GM06990 (cell line): ENCODE results near the gene NTM.

Experiments
- DNase-seq: peaks from one replicate; pipeline ENCODE4 v3.0.0-alpha.2; 2011; ENCODE audit not compliant: insufficient read length; ENCODE audit errors: extremely low read depth
- H3K27me3 ChIP-seq: replicated peaks from 2 replicates; pipeline ENCODE4 v1.6.0; 2011; ENCODE audit warnings: low read length; ENCODE audit not compliant: control insufficient read depth, insufficient read depth
- H3K36me3 ChIP-seq: 2 replicates; pipeline ENCODE4 v1.5.1; 2011; ENCODE audit warnings: low read length; ENCODE audit not compliant: control insufficient read depth, insufficient read depth
- H3K4me3 ChIP-seq: replicated peaks from 2 replicates; pipeline ENCODE4 v1.5.1; 2011; ENCODE audit warnings: low read depth, mild to moderate bottlenecking, control low read depth, low read length
- TF ChIP-seq, protein P1 (sequence below): IDR thresholded peaks from 2 replicates; pipeline ENCODE4 v1.5.1; 2011; ENCODE audit warnings: low read length, control low read depth, mild to moderate bottlenecking, inconsistent platforms; ENCODE audit not compliant: insufficient read depth, poor library complexity, severe bottlenecking

NTM gene

GRCh38 chr11:131977854-131978253 lies 607.4 kb downstream of the NTM start:
- H3K27me3 ChIP-seq, result peaks cover 1% of the 10 kb centered on the region
- DNase-seq, result no peak
- no peak overlapping the region for H3K4me3 ChIP-seq
- TF ChIP-seq, protein P1, sequence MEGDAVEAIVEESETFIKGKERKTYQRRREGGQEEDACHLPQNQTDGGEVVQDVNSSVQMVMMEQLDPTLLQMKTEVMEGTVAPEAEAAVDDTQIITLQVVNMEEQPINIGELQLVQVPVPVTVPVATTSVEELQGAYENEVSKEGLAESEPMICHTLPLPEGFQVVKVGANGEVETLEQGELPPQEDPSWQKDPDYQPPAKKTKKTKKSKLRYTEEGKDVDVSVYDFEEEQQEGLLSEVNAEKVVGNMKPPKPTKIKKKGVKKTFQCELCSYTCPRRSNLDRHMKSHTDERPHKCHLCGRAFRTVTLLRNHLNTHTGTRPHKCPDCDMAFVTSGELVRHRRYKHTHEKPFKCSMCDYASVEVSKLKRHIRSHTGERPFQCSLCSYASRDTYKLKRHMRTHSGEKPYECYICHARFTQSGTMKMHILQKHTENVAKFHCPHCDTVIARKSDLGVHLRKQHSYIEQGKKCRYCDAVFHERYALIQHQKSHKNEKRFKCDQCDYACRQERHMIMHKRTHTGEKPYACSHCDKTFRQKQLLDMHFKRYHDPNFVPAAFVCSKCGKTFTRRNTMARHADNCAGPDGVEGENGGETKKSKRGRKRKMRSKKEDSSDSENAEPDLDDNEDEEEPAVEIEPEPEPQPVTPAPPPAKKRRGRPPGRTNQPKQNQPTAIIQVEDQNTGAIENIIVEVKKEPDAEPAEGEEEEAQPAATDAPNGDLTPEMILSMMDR, result no peak
- H3K36me3 ChIP-seq, result no peaks in the 10 kb centered on the region

GRCh38 chr11:131978351-131978750 lies 607.9 kb downstream of the NTM start:
- Histone ChIP-seq H3K4me3 (no peak overlapping the region), H3K36me3 (no peaks in the 10 kb centered on the region), H3K27me3 (peaks cover 1% of the 10 kb centered on the region)
- no peak for DNase-seq
- TF ChIP-seq, protein P1, result no peak

- Histone ChIP-seq H3K36me3 (no peaks in the 10 kb centered on the region), H3K27me3 (peaks cover 1% of the 10 kb centered on the region), H3K4me3 (no peak overlapping the region)
- no peak for DNase-seq
- TF ChIP-seq, protein P1, result no peak
These were observed 608.9 kb downstream of the NTM start for GRCh38 chr11:131979364-131979763.

DNA sequence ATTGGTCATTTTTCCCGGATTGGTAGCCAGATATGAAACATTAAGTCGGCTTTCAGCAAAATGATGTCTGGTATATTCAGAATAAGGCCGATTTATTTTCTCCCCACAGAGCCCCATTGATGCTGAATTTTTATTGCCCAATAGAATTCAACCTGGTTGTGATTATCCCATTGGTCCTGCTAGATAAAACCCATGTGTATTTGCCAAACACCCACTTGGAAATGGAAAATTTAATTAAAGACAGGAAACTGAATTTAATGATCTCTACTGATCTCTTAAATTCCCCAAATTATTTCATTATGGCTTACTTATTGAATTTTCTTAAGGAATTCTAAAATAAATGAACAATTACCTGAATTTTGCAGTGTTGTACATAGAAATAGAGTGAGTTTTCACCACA lies 609.8 kb downstream of the NTM start:
- H3K36me3 ChIP-seq, result no peaks in the 10 kb centered on the region
- H3K4me3 ChIP-seq, result no peak overlapping the region
- H3K27me3 ChIP-seq, result peaks cover 1% of the 10 kb centered on the region
- DNase-seq, result no peak
- TF ChIP-seq, protein P1, result no peak

GRCh38 chr11:131980888-131981668 lies 610.7 kb downstream of the NTM start:
- no peaks in the 10 kb centered on the region for H3K36me3 ChIP-seq
- no peak overlapping the region for H3K4me3 ChIP-seq
- no peaks in the 10 kb centered on the region for H3K27me3 ChIP-seq
- TF ChIP-seq, protein P1, result no peak
- no peak for DNase-seq
